ENCODE measurements around the gene PDX1.

PDX1 gene

DNA sequence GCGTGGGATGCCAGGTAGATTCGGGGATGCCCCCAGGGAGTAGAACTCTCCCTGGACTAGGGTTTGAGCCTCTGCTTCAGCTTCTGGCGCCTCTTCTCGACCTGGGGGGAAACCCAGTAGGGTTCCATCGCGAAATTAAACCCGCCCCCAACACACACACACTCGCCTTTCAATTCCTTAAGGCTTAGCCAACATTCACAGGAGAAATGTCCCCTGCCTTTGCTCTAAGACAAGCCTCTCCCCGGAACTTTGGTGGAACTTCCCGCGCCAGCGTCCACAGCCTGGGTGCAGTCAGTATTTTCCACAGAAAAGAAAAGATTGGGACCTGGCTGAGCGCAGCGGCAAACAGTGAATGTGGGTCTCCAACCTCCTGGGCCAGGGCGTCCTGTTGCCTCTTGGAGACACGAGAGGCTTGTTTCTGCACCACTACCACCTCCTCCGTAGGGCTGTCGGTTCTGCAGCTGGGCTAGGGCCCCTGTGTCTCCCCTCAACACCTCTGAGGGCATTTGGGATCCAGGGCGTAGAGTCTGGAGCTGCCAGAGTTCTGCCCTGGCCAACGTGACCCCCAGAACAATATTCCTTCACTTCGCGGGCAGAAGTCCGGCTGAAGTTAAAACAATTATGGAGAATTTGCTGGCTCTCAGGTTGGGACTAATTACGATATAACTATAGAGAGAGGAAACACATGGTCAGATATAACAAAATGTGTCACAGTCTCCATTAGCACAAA is 3.2 kb downstream of the PDX1 start:
- DNase-seq (ENCODE audit: low read depth, low spot score): no peak

DNA sequence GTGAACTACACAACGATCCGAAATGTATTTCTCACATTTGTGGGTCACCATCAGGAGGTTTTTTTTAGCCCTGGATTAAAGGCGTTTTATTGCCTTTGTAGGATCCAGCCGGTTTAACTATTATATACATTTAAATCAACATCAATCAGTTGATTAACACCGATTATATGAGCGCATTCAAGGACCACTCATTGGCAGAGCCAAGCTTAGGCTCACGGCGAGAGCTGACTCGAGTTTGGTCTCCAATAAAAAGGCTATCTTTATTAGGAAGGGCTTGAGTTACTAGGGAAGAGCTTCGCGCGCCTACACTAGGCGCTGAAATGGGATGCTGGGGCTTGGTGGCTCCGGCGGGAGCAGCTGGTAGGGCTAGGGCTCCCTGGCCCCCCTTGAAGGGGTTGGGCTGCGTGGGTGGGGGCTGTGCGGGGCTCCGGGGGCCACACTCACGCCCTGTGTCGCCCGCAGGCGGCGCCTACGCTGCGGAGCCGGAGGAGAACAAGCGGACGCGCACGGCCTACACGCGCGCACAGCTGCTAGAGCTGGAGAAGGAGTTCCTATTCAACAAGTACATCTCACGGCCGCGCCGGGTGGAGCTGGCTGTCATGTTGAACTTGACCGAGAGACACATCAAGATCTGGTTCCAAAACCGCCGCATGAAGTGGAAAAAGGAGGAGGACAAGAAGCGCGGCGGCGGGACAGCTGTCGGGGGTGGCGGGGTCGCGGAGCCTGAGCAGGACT is 4.2 kb downstream of the PDX1 start:
- DNase-seq (ENCODE audit: low read depth, low spot score): no peak

DNA sequence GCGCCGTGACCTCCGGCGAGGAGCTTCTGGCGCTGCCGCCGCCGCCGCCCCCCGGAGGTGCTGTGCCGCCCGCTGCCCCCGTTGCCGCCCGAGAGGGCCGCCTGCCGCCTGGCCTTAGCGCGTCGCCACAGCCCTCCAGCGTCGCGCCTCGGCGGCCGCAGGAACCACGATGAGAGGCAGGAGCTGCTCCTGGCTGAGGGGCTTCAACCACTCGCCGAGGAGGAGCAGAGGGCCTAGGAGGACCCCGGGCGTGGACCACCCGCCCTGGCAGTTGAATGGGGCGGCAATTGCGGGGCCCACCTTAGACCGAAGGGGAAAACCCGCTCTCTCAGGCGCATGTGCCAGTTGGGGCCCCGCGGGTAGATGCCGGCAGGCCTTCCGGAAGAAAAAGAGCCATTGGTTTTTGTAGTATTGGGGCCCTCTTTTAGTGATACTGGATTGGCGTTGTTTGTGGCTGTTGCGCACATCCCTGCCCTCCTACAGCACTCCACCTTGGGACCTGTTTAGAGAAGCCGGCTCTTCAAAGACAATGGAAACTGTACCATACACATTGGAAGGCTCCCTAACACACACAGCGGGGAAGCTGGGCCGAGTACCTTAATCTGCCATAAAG is 4.8 kb downstream of the PDX1 start:
- DNase-seq (ENCODE audit: low read depth, low spot score): no peak

DNA sequence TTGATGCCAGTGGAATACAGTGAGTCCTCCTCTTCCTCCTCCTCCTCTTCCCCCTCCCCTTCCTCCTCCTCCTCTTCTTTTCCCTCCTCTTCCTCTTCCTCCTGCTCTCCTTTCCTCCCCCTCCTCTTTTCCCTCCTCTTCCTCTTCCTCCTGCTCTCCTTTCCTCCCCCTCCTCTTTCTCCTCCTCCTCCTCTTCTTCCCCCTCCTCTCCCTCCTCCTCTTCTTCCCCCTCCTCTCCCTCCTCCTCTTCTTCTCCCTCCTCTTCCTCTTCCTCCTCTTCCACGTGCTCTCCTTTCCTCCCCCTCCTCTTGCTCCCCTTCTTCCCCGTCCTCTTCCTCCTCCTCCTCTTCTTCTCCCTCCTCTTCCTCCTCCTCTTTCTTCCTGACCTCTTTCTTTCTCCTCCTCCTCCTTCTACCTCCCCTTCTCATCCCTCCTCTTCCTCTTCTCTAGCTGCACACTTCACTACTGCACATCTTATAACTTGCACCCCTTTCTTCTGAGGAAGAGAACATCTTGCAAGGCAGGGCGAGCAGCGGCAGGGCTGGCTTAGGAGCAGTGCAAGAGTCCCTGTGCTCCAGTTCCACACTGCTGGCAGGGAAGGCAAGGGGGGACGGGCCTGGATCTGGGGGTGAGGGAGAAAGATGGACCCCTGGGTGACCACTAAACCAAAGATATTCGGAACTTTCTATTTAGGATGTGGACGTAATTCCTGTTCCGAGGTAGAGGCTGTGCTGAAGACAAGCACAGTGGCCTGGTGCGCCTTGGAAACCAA is 5.6 kb downstream of the PDX1 start:
- DNase-seq (ENCODE audit: low read depth, low spot score): no peak

DNA sequence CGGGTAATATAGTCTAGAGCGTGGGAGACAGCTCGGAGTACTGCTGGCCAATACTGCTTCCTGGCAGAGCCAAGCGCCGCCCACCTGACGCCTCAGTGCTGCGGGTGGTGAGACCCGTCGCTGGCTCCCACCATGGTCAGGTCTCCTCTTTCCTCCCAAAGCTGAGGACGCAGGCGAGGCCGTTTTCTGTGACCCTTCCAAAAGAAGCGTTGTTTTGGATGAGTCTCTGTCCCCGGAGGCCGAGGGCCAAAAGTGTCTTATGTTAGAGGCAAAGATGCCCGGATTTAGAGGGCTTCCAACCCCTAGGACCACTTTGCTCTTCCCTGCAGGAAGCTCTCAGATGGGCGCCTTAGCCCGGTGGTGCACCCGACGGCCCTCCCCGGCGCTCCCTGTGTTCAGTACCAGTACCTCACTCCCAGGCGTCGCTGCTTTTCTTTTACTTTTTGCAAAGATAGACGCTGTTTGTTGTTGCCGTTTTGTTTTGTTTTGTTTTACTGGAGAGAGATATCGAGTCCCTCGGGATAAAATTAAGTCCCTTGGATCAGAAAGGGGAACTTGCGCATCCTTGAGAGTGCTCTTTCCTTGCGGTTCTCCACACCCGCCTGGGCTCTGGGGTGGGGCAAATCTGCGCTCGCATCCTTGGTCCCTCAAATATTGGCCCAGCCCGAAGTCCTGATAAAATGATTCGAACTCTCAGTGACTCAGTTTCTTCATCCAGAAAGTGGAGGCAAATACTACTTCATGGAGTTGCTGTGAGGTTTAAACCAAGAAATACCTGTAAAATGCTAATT is 7.0 kb downstream of the PDX1 start:
- no peak for DNase-seq (ENCODE audit: low read depth, low spot score)

DNA sequence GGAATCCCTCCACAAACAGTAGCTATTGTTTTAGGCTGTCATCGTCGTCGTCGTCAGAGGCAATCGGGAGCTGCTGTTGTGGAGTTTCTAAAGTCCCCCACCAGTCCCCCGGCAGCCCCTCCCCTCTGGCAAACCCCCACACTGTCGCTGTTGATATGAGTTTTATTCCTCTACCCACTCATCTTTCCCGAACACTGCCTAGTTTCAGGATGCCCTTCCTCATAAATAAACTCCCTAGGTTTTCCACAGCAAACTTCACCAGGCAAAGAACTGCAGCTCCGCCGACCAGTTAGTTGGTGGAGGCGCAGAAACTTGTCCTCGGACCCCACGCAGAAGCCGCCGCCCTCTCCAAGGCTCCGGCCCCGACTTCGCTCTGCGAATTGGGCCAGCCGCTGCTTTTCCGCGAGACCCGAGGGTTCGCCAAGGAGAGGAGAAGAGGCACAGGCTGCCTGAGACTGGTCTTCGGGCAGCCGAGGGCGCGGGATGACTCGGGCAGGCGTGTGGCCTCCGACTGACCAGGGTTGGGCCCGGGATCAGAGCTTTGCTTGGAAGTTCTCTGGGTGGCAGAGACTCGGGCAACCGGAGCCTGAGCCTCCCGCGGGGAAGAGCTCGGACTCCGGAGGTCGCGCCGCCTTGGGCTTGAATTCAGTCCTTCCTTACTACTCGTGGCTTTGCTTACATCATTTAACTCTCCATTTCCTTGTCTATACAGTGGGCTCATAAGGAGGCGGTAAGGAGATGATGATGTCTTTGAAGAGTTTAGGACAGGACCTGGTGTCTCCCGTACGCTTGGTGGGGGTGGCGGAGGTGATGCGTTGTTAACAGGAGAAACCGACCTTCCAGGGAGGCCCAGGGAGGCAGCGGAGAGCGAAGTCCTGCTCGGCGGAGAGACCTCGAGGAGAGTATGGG is 7.9 kb downstream of the PDX1 start:
- no peak for DNase-seq (ENCODE audit: low read depth, low spot score)

DNA sequence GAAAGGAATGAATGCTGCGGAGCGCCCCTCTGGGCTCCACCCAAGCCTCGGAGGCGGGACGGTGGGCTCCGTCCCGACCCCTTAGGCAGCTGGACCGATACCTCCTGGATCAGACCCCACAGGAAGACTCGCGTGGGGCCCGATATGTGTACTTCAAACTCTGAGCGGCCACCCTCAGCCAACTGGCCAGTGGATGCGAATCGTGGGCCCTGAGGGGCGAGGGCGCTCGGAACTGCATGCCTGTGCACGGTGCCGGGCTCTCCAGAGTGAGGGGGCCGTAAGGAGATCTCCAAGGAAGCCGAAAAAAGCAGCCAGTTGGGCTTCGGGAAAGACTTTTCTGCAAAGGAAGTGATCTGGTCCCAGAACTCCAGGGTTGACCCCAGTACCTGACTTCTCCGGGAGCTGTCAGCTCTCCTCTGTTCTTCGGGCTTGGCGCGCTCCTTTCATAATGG is 8.6 kb downstream of the PDX1 start:
- no peak for DNase-seq (ENCODE audit: low read depth, low spot score)

DNA sequence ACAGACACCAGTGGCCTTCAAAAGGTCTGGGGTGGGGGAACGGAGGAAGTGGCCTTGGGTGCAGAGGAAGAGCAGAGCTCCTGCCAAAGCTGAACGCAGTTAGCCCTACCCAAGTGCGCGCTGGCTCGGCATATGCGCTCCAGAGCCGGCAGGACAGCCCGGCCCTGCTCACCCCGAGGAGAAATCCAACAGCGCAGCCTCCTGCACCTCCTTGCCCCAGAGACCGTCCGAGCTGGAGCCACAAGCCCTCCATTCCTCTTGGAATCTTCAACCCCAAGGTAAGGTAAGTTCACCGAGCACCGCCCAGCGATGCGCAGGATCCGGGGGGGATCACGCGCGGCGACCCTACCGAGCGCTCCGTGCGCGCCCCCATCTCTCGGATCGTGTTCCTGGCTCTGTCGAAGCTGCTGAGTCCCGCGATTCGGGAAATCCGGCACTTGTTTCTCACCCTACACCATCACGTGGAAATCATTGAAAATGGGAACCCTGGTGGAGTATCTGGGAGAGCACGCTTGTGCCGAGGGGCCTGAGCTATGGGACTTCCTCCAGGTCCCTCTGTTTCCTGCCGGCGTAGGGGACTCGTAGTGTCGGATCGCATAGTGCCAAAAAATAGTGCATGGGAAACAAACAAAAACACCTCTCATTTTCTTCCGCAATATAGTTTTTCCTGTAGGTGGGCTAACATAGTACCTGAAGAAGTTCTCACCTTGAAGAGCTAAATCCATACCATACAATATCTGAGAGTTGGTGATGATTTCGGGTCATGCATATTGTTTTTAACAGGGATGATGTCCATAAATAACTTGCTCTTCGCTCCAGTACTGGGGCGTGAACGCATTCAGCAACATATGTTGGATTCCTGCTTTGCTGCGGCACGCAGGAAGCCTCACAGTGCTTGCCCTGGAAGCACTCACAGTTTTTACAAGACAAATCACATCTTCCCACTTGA is 9.3 kb downstream of the PDX1 start:
- DNase-seq (ENCODE audit: low read depth, low spot score): no peak

DNA sequence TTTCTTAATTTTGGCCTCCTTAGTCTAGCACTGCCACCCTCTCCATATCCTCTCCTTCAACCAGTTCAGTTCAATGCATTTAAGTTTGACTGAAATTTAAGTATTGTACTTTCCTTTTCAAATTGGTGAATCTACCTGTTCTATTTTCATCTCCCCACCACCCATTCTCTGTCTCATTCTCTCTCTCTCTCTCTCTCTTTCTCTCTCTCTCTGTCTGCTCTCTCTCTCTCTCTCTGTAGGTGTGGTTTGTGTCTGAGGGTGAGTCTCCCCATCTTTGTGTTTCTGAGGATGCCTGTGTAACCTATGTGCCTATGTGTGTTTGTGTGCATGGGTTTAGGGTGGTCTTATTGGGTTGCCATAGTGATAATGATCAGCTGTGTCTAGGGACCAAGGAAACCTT is 10.1 kb downstream of the PDX1 start:
- no peak for DNase-seq (ENCODE audit: low read depth, low spot score)

DNA sequence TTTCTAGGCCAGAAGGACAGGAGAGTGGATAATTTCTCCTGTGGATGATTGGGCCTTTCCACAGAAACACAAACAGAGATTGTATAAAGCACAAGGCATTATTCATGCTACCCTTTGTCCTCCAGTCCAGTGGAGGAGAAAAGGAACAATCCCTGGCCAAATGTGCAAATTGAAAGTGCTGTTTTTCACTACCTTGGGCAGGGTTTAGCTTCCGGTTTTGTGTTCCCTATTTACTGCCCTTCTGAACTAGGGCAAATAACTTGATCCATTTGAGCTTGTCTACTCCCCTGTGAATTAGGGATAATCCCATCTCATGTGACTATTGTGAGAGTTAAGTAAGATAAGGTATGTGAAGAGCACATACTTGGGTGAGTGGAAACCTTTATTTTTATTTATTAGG is 13.3 kb downstream of the PDX1 start:
- no peak for DNase-seq (ENCODE audit: low read depth, low spot score)

DNA sequence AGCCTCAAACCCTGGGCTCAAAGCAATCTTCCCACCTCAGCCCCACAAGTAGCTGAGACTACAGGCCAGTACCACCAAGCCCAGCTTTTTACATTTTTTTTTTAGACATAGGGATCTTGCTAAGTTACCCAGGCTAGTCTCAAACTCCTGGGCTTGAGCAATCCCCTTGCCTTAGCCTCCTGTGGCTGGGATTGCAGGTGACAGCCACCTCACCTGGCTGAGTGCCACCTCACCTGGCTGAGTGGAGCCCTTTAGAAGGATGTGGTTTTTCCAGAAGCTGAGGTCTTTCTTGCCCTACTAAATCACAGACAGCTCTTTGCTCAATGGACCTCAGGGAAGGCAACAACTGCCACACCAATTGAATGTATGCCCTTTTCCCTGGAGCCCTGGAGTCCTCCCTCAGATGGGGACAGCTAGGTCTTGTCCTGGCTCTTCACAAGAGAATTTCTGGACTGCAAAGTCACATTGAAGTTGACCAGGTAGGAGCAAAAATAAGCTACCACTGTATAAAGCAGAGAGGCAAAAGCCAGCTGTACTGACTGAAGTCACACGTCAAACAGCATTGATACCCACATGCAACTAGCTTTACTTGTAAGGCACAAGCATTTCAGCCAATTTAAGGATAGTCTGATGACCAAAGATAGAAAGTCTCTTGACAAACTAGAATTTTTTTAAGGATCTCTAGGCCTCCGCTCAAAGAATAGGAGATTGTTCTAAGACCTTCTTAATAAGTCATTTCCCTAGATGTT is 14.0 kb downstream of the PDX1 start:
- DNase-seq (ENCODE audit: low read depth, low spot score): no peak

DNA sequence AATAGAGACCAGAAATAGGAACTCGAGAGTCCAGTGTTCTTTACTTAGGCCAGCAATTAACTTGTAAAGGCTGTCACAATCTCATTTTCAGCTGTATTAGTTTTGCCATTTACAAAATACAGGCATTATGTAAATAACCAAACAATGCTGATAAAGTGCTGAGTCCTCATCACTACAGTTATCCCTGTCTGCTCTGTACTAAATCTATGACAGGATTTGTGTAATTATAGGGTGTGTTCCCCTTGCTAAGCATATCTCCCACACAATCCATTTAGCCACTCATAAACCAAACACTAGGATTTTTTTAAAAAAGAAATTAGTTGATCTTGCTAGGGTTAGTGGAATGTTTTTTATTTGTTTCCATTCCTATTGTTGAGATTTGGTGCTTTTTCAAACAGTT is 23.2 kb downstream of the PDX1 start:
- DNase-seq (ENCODE audit: low read depth, low spot score): no peak

DNA sequence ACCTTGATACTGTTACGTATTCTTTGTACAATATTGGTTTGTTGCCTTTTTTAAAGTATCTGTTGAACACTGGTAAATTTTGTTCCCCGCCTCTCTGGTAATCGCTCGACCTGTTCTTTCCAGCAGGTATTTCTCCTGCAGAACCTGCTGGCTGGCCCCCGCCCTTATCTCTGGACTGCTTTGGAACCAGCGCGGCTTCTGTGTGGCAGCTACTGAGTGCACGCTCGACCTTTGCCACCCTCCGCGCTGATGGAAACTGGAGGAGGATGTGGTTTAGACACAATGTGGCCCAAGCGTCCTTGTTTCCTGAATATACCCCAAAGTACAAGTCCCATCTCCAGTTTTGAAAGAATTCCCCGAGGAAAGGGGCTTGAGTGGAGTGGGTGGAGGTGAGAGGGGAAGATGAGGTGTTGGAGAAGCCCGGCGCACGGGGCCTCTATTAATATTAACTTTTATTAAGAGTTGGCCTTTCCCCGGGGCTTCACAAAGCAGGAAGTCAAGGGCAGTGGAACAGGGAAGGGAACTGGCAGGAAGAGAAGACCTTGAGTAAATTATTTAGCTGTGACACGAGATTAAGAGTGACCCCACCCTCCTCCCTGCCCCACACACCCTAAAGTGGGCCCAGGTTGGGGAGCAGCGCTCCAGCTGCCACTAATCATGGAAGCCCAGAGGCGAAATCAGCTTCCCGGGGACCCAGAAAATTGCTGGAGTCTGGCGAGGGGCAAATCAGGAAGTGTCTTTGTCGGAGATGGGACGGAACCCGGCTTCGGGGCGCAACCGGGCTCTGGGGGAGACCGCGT is 33.3 kb downstream of the PDX1 start:
- DNase-seq (ENCODE audit: low read depth, low spot score): no peak

DNA sequence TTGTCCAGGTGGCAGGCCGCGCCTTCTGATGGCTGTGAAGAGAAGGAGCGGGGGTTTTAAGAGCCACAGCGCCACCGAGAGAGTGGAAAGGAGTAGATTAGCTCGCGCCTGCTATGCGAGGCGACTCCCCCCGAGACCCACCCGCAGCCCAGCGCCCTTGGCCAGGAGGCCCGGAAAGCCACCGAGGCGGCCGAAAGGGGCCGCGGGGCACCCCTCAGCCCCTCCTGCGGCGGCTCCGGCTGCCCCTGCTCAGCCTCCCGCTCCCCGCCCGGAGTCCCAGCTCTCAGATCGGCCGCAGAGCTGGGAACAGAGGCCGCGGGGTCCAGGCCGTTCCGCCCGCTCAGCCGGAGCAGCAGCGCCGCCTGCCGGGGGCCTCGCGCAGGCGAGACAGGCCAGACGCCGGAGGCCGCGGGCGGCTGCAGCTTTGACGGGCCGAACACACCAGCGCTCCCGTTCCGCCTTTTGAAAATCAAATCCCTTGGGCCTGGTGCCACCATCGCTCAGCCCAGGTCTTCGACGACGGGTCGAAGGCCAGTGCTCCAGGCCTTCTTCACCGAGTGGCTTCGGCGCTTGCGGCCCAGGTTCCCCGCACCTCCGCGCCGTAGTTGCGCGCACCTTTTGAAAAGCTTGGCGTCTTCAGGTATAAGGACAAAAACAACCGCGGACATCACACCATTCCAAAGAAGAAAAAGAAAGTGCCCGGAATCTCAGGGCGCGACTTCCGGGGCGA is 34.0 kb downstream of the PDX1 start:
- DNase-seq (ENCODE audit: low read depth, low spot score): no peak

DNA sequence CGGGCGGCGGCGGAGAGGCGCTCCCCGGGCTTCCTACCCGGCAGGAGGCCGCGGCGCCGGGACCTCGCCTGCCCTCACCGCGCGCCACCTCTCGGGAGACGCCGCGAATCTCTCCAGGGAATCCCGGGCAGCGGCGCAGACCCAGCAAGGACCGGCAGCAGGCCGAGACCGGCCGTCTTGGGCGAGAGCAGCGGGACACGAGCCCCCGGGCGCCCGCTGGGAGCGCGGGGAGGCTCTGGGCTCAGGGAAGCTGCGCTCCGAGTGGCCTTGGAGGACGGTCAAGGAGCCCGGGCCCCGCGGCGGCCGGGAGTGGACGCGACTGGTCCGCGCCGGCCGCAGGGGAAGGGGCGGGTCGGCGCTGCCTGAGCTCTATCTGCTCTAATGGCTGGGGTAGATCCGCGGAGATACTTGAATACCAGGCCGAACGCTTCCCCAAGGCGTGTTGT is 34.6 kb downstream of the PDX1 start:
- DNase-seq (ENCODE audit: low read depth, low spot score): no peak

DNA sequence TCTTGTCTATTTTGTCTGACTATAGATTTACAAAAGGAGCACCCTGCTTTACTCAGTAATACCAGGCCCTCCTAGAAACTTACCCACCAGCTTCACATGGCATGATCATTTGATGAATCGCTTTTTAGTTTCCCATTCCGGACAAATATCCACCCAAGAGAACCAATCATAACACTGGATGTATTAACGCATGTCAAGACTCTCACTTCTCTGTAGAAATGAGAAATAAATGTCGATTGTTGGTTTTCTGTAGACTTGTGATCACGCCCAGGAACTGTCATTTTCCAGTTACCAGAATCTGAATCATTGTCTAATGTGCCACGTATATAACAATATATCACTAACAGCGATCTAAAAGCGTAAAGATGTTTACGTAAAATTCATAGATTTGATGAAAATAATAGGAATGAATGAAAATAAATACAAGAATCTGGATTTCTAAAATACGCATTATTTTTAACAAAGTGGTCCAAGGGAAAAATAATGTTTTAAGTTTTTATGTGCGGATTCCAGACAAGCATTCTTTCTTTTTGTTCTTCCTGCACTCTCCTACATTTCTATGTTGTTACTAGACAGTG is 35.3 kb downstream of the PDX1 start:
- no peak for DNase-seq (ENCODE audit: low read depth, low spot score)
